Measurements from ENCODE around the gene CPEB1. TPM values are rescaled to one million over a fixed set of nuclear protein-coding genes. Genes with fewer than 3 reads are reported as not detected.

CPEB1 gene
- total RNA-seq, 4 donors from 2014 or later = 0.15 to 2.9 (median 1.3) TPM

GRCh38 chr15:82549199-82549665 lies 97.9 kb downstream of the CPEB1 start:
- no peak for DNase-seq (ENCODE audit: low spot score in 2 of 2)
- TF ChIP-seq CTCF (IDR thresholded peaks at IDR 0.05) (no peak), POLR2A (IDR thresholded peaks at IDR 0.05) (no peak)
- H3K4me3 ChIP-seq (ENCODE audit: low read depth, poor library complexity, severe bottlenecking) = no peak overlapping the region
- intact Hi-C loops (cut with DNase I; ENCODE audit: low total_unique reads) = no loop called here
- 86 to 91% methylated on average over 9 of the region's 9 CpGs for WGBS, 2 donors

- no peak overlapping the region for H3K4me3 ChIP-seq (ENCODE audit: low read depth, poor library complexity, severe bottlenecking)
- WGBS, 2 donors = 47 to 55% methylated on average over 2 of the region's 2 CpGs
- no peak for DNase-seq (ENCODE audit: low spot score in 2 of 2)
- TF ChIP-seq POLR2A (IDR thresholded peaks at IDR 0.05) = no peak
- intact Hi-C loops (cut with DNase I; ENCODE audit: low total_unique reads) = no loop called here
These were observed 98.5 kb downstream of the CPEB1 start for GRCh38 chr15:82548700-82549099.

- TF ChIP-seq CTCF (IDR thresholded peaks at IDR 0.05) = no peak
- TF ChIP-seq POLR2A (IDR thresholded peaks at IDR 0.05) = no peak
- intact Hi-C loops (cut with DNase I; ENCODE audit: low total_unique reads) = no loop called here
- H3K4me3 ChIP-seq (ENCODE audit: low read depth, poor library complexity, severe bottlenecking) = no peak overlapping the region
- no peak for DNase-seq (ENCODE audit: low spot score in 2 of 2)
- 60 to 65% methylated on average over 6 of the region's 6 CpGs for WGBS, 2 donors
These were observed 101.7 kb downstream of the CPEB1 start for GRCh38 chr15:82545478-82545877.

GRCh38 chr15:82545002-82545401 lies 102.2 kb downstream of the CPEB1 start:
- TF ChIP-seq CTCF (IDR thresholded peaks at IDR 0.05) (no peak), POLR2A (IDR thresholded peaks at IDR 0.05) (no peak)
- H3K4me3 ChIP-seq (ENCODE audit: low read depth, poor library complexity, severe bottlenecking) = no peak overlapping the region
- DNase-seq (ENCODE audit: low spot score in 2 of 2) = no peak
- intact Hi-C loops (cut with DNase I; ENCODE audit: low total_unique reads) = no loop called here
- WGBS, 2 donors = 49 to 58% methylated on average over 3 of the region's 3 CpGs

- WGBS, 2 donors = 82% methylated on average over 9 of the region's 9 CpGs
- no peak for DNase-seq (ENCODE audit: low spot score in 2 of 2)
- H3K4me3 ChIP-seq (ENCODE audit: low read depth, poor library complexity, severe bottlenecking) = no peak overlapping the region
- intact Hi-C loops (cut with DNase I; ENCODE audit: low total_unique reads) = no loop called here
- no peak for TF ChIP-seq POLR2A (IDR thresholded peaks at IDR 0.05)
- TF ChIP-seq CTCF (IDR thresholded peaks at IDR 0.05) = no peak
These were observed 102.7 kb downstream of the CPEB1 start for GRCh38 chr15:82544431-82544830.

- TF ChIP-seq POLR2A (IDR thresholded peaks at IDR 0.05) (no peak), CTCF (IDR thresholded peaks at IDR 0.05) (no peak)
- WGBS, 2 donors = 27 to 29% methylated on average over 2 of the region's 2 CpGs
- no peak for DNase-seq (ENCODE audit: low spot score in 2 of 2)
- intact Hi-C loops (cut with DNase I; ENCODE audit: low total_unique reads) = no loop called here
- no peak overlapping the region for H3K4me3 ChIP-seq (ENCODE audit: low read depth, poor library complexity, severe bottlenecking)
These were observed 104.0 kb downstream of the CPEB1 start for GRCh38 chr15:82543160-82543559.

Data from lower leg skin (tissue), 4 donors.